Right renal pelvis (tissue), 4 donors: ENCODE results near the gene FAM13C. TPM values are rescaled to one million over a fixed set of nuclear protein-coding genes. Genes with fewer than 3 reads are reported as not detected.
"Not testable (repeated sequence)": the region's sequence is repeated elsewhere in the genome, so short reads cannot be mapped to it uniquely, and the experiment has no call there.

Experiments
- DNase-seq, 4 donors: peaks; one replicate each; pipeline ENCODE4 v3.0.0-alpha.2; 2013; ENCODE audit warnings: low read depth in 4 of 4, low spot score in 3 of 4, missing footprints in 1 of 4
- polyA plus RNA-seq, 4 donors: library from polyadenylated mRNA; unstranded; fragments of 120-200 nt; gene quantifications; one replicate each; pipeline ENCODE4 v1.2.1, GENCODE V29; 2013; ENCODE audit not compliant: insufficient read length in 4 of 4

The FAM13C gene
- polyA plus RNA-seq: 10 to 100 TPM in 1 of 4 donors, 1 to 10 TPM in 3; 7.2 to 10.8 (median 9.0) TPM

DNA sequence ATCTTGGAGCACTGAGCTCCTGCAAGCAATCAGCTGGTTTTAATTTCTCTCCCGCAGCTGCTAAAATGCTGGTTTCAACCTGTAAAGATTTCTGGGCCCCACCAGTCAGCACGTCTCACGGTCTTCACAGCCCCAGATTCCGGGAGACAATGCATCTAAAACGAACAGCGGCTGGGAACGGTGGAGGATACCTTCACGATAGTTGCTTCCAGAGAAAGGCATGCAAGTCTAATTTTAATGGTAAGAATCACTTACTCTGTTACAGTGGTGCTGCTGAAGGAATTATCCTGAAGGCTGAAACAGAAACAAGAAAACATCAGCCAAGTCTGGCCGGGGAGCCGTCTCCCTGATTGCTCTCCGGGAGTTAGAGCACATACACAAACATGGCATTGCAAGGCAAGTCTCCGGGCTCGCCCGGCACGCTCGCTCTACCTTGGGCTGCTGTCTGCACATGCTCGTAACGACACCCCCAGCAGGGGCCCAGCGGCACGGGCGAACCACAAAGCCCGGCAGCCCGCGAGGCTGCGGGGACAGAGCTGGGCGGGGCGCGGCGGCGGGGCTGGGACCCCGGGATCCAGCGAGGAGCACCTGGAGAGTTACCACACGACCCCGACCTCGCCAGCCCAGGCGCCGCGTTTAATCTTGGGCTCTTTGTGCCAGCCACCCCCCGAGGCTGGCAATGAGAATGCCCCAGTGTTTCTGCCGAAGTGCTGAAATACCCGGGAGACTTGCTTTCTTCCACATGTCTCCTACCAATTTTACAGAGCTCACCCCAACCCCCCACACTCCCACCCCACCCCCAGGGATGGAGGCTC is at the start of gene FAM13C:
TSS of gene FAM13C (minus strand) at position 406 of the 815 bp plus-strand sequence. CDS start at position 317, 89 bp downstream.
- DNase-seq: peak in 3 of 4 donors; percentile 42 to 49 (median 44)

GRCh38 chr10:59405235-59405634 is 42.9 kb upstream of the FAM13C start:
- no peak for DNase-seq

- no peak for DNase-seq
Measured at GRCh38 chr10:59400214-59400613, 37.9 kb upstream of the FAM13C start.

DNA sequence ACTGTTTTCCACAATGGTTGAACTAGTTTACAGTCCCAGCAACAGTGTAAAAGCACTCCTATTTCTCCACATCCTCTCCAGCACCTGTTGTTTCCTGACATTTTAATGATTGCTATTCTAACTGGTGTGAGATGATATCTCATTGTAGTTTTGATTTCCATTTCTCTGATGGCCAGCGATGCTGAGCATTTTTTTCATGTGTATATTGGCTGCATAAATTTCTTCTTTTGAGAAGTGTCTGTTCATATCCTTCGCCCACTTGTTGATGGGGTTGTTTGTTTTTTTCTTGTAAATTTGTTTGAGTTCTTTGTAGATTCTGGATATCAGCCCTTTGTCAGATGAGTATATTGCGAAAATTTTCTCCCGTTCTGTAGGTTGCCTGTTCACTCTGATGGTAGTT is 37.0 kb upstream of the FAM13C start:
- not testable (repeated sequence) for DNase-seq

GRCh38 chr10:59397961-59398360 is 35.6 kb upstream of the FAM13C start:
- no peak for DNase-seq

DNA sequence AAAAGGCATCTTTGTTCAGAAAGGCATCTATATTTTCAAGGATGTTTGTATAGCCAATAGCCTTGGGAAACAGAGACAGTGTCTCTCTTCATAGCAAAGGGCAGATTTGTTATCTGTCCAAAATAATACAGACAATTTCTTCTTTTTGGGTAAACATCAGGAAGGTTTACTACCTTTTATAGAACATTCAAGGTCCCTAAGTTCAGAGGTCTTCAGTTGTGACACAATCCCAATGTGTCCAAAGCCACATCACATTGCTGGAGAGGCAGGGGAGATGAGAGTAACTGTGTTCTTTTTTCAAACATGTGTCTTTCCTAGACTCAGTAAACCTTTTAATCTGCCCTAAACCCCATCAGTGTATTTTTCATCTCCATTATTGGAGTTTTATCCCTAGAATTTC is 33.6 kb upstream of the FAM13C start:
- no peak for DNase-seq

GRCh38 chr10:59393349-59393748 is 31.0 kb upstream of the FAM13C start:
- DNase-seq: no peak

- DNase-seq: no peak
Measured at GRCh38 chr10:59391060-59391459, 28.7 kb upstream of the FAM13C start.

DNA sequence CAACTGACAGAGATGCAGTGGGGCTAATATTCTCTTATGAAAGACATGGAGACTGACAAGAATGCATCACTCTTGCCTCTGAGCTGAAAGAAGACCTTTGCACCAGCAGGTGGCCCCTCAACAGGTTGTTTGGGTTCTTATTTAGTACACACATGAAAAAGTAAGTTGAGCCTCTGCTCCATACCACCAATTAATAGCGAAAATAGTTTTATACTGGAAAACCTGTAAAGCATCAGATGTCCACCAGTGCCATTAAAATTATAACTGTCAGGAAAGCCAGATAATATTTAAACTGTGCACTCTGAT is 26.3 kb upstream of the FAM13C start:
- DNase-seq: no peak

- DNase-seq: no peak
Measured at GRCh38 chr10:59387951-59388670, 25.8 kb upstream of the FAM13C start.

DNA sequence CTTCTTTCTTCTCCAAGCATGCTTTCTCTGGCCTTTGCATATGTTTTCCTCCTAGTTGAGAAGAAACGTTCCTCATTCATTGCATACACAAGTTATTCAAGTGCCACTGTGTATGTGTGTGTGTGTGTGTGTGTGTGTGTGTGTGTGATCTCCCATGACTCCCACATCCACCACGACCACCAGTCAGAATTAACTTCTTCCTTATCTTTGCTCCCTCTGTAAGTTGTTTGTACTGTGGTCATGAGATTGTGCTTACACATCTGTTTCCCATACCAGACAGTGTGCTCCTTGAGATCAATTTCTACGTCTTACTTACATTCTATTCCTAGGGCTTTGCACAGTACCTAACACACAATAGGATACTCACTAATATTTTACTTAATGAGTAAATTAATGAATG is 22.4 kb upstream of the FAM13C start:
- DNase-seq: no peak

DNA sequence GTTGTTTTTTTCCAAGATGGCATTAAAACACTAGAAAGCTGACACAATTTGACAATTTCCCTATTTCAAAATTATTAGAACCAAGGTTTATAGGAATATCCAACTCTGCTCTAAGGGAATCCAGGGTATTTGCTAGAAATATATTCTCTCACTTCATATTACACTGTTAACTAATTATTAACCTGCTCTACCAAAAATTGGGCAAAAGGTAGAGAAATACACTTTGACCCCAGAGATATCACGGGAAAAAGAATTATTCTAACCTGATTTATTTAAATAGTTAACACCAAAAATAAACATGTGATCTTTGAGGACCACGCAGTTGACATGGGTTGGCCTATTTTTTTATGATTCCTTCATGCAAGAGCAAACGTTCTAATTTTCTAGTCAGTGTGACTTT is 21.6 kb upstream of the FAM13C start:
- no peak for DNase-seq

DNA sequence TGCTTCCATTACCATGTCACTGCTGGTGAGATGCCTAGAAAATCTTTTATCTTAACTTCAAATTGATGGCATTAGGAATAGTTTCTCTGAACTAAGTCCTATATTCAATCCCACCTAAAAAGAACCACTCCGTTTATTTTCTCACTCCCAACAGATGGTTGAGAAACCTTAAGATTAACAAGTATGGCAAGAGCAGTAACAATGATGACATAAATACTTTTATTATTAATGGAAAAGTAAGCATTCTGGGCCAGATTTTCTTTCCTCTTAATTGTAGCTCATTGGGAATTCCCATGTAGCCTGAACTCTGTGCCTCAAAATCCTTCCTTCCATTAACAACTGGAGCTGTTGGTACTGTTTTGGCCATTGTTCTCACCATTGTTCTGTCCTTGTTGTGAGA is 21.1 kb upstream of the FAM13C start:
- DNase-seq: no peak

GRCh38 chr10:59382831-59383295 is 20.5 kb upstream of the FAM13C start:
- no peak for DNase-seq

DNA sequence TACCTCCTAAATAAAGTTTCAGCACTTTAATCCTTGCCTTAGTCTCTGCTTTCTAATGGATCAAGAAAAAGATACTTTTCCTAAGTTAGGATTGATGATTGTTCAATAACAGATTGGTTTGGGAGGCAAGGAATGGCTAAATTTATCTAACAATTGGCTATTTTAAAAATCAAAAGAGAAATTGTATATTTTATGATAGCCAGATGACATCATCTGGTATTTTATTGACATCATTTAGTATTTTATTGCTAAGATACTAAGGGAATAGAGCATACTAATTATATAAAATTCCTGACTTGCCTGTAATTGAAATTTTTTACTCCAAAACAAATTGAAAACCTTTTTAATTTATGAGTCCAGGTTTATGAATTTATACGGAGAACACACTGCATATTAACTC is 19.3 kb upstream of the FAM13C start:
- no peak for DNase-seq

- DNase-seq: no peak
Measured at GRCh38 chr10:59376846-59377245, 14.5 kb upstream of the FAM13C start.

GRCh38 chr10:59375990-59376389 is 13.6 kb upstream of the FAM13C start:
- DNase-seq: no peak

DNA sequence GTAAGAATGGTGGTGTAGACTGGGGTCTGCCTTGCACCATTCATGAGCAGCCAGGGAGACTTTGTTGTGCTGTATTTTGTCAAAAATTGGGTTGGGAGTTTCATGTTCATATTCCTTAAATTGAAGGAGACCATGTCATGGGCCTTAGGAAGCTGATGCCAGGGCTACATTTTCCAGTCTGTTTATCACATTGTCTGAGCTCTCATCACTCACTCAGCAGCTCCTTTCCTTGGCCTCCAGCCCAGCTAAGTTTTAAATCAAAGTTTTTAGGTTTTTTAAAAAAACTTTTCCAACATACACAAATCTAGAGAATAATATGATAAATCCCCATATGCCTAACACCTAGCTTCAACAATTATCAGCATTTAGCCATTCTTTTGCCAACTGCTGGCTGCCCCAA is 12.6 kb upstream of the FAM13C start:
- DNase-seq: no peak

DNA sequence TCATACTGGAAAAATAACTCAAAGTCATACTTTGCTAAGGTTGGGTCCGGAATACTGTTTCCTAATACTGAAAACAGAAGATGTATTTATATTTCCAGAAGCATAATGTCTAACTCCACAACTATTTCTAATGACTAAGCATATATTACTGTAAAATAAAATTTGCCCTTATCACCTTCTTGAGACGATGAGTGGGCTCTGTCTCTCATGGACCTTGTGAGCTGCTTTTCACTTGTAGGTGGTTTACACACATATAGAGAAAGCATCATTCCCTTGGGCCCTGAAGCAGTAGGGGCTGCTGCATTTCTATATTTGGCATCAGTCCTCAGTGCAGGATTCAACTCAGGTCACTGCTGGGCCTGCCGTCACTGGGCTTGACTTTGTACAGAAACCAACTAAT is 10.7 kb upstream of the FAM13C start:
- no peak for DNase-seq

DNA sequence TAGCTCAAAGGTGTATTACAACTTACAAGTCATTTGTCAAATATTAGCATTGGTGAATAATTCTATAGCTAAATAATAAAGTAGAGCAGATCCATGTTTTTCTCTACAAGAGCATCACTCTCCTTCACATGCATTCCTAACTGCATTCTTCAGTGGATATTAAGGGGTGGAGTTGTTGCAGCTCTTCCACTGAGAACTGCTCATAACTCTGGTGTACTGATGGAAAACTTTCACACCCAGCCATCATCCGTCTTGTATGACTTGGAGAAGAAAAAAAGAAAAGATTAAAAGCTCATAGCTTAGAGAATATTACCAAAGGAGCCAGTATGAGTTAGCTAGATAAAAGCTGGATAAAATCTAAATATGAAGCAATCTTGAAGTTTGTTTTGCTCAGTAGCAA is 10.2 kb upstream of the FAM13C start:
- DNase-seq: no peak

GRCh38 chr10:59366290-59366689 is 3.9 kb upstream of the FAM13C start:
- peak in 1 of 4 donors; percentile 8 for DNase-seq

DNA sequence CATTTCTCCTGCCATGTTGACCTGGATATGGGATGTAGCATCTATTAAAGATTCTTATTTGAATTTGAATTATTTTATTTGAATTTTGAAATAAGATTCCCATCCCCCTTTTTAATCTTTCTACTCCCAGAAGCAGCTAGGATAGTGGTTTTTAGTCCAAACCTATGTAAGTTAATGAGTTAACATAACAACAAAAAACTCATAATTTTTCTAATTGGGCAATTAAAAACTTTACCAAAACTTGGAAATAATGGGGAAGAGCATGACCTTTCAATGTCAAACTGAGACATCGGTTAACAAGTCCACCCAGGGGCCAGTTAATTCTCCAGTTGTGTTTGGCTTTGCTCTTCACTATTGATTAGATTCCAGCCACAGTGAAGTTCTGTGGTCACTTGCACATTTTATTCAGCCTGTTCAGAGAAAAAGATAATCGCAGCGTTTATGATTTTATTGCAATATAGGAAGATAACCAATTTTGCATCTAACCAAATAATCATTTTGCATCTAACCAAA is 1.2 kb upstream of the FAM13C start:
- no peak for DNase-seq
